HepG2 (cell line): ENCODE data around the gene BPHL. TPM values are rescaled to one million over a fixed set of nuclear protein-coding genes. Genes with fewer than 3 reads are reported as not detected.
"Not testable (repeated sequence)": the region's sequence is repeated elsewhere in the genome, so short reads cannot be mapped to it uniquely, and the experiment has no call there.

Experiments
- ATAC-seq: fragments of 200-7000 bp; cut with Tn5 transposase; 3 replicates; pipeline ENCODE4 v1.9.1; 2020; ENCODE audit warnings: mild to moderate bottlenecking, moderate library complexity
- BruUV-seq: library from RNA; stranded (reverse); fragments of 400-500 nt; replicated peaks from 2 replicates; lab custom pipeline; 2021; lab: Mats Ljungman, UMichigan
- CTCF ChIA-PET: fragments of 300-600 bp; formaldehyde crosslinking; extraction: SDS; loops from one replicate; lab custom pipeline; 2021; ENCODE audit warnings: low total read pairs, inconsistent platforms, low intra/inter-chr PET ratio; lab: Yijun Ruan, JAX
- POLR2A ChIA-PET: fragments of 350-600 bp; sonication (Branson Sonifier 250); formaldehyde crosslinking; loops from one replicate; lab custom pipeline; 2020; ENCODE audit warnings: antibody characterized with exemption, inconsistent platforms; lab: Yijun Ruan, JAX
- DNase-seq: peaks from one replicate; pipeline ENCODE4 v3.0.0-alpha.2; 2015; ENCODE audit warnings: low spot score
- FAIRE-seq: peaks from 3 replicates; lab custom pipeline; 2011; peaks lifted over from hg19 to GRCh38; lab: Jason Lieb, UNC
- H2AFZ ChIP-seq: one replicate; pipeline ENCODE4 v1.6.1; 2011; ENCODE audit warnings: low read length, inconsistent platforms
- H3K27ac ChIP-seq: fragments of 300-600 bp; 3 replicates; pipeline ENCODE4 v1.8.0; 2011; ENCODE audit warnings: mixed run types, mild to moderate bottlenecking, mixed read lengths, low read length, inconsistent platforms; ENCODE audit not compliant: insufficient read depth; ENCODE audit errors: extremely low read length
- H3K27me3 ChIP-seq, 2 experiments: fragments of 200-600 bp in 1 of 2; 2 replicates in 1 of 2; 3 replicates in 1 of 2; pipeline versions ENCODE4 v1.6.0 to v1.8.0; 2011; ENCODE audit warnings: low read length in 2 of 2, mild to moderate bottlenecking in 2 of 2, moderate library complexity in 2 of 2, inconsistent platforms in 1 of 2; ENCODE audit not compliant: insufficient read depth in 2 of 2, control insufficient read depth in 1 of 2
- H3K36me3 ChIP-seq, 2 experiments: fragments of 200-600 bp in 1 of 2; replicated peaks in 1 of 2; 2 replicates in 1 of 2; 3 replicates in 1 of 2; pipeline versions ENCODE4 v1.5.1 to v1.8.0; 2011; ENCODE audit warnings: low read length in 2 of 2, inconsistent platforms in 1 of 2; ENCODE audit not compliant: insufficient read depth in 2 of 2, control insufficient read depth in 1 of 2
- H3K4me1 ChIP-seq: 2 replicates; pipeline ENCODE4 v1.5.1; 2012; ENCODE audit warnings: low read length, inconsistent platforms; ENCODE audit not compliant: insufficient read depth
- H3K4me2 ChIP-seq: 2 replicates; pipeline ENCODE4 v1.6.0; 2011; ENCODE audit warnings: low read depth, low read length, inconsistent platforms
- H3K4me3 ChIP-seq, 3 experiments: fragments of 200-600 bp in 1 of 3; sonication (generic), shearing (Covaris generic) in 1 of 3; replicated peaks in 1 of 3; 2 replicates each; pipeline ENCODE4 v1.5.1; 2011 to 2016; ENCODE audit warnings: low read length in 3 of 3, inconsistent platforms in 2 of 3, low read depth in 2 of 3, mild to moderate bottlenecking in 2 of 3, control low read depth in 1 of 3, mixed read lengths in 1 of 3; ENCODE audit not compliant: insufficient read depth in 1 of 3
- H3K79me2 ChIP-seq: one replicate; pipeline ENCODE4 v1.6.1; 2011; ENCODE audit warnings: low read length, inconsistent platforms; ENCODE audit not compliant: insufficient read depth
- H3K9ac ChIP-seq: 2 replicates; pipeline ENCODE4 v1.6.0; 2011; ENCODE audit warnings: mild to moderate bottlenecking, low read depth, low read length, inconsistent platforms; ENCODE audit not compliant: insufficient read depth
- H3K9me3 ChIP-seq: 2 replicates; pipeline ENCODE4 v1.5.1; 2012; ENCODE audit warnings: mild to moderate bottlenecking, low read length
- H4K20me1 ChIP-seq: 2 replicates; pipeline ENCODE4 v1.6.0; 2011; ENCODE audit warnings: inconsistent platforms, mild to moderate bottlenecking, low read length, moderate library complexity; ENCODE audit not compliant: insufficient read depth
- NFYB ChIP-seq: sonication (generic); formaldehyde crosslinking; IDR thresholded peaks from 2 replicates; pipeline ENCODE4 v1.4.0; 2020; ENCODE audit warnings: missing genetic modification reagents
- WGBS: methylation state at CpG from one replicate; pipeline ENCODE4 v1.1.6; 2017; ENCODE audit warnings: low lambda C conversion rate; 5-methylcytosine and 5-hydroxymethylcytosine counted together
- in situ Hi-C: cut with HindIII; loops from 2 replicates; pipeline ENCODE4 v1.10.0; 2017; ENCODE audit warnings: low pct_unique_long_range_greater_than_20kb; ENCODE audit not compliant: extremely low pct_ligation_motif_present
- intact Hi-C: fragments of 100-400 bp; cut with micrococcal nuclease; formaldehyde crosslinking; loops from one replicate; pipeline ENCODE4 v1.10.0; 2022; ENCODE audit not compliant: unreplicated experiment
- polyA plus RNA-seq, 8 experiments: library from polyadenylated mRNA; depleted of rRNA in 3 of 8; stranded (reverse) in 7 of 8; unstranded in 1 of 8; fragments of >200 nt; fragmentation: Illumina TruSeq in 4 of 8; extraction: Trizol in 4 of 8; gene quantifications; 2 replicates each; pipeline versions ENCODE4 v1.2.1 to v1.2.3, GENCODE V29; 2011 to 2016; ENCODE audit warnings: low read depth in 4 of 8, missing spikeins in 1 of 8, mixed read lengths in 1 of 8; ENCODE audit not compliant: insufficient read depth in 1 of 8
- total RNA-seq, 5 experiments: library from RNA; depleted of rRNA; stranded (reverse); fragments of >200 nt; fragmentation: Illumina TruSeq; extraction: Trizol; gene quantifications; 2 replicates each; pipeline ENCODE4 v1.2.3, GENCODE V29; 2016; ENCODE audit warnings: low read depth in 1 of 5

BPHL gene
- total and polyA plus RNA-seq, 2 of the 13 experiments (the other 11 are each of a cell fraction or from before 2014, with no cell fraction given) = 37.8 to 39.5 TPM

DNA sequence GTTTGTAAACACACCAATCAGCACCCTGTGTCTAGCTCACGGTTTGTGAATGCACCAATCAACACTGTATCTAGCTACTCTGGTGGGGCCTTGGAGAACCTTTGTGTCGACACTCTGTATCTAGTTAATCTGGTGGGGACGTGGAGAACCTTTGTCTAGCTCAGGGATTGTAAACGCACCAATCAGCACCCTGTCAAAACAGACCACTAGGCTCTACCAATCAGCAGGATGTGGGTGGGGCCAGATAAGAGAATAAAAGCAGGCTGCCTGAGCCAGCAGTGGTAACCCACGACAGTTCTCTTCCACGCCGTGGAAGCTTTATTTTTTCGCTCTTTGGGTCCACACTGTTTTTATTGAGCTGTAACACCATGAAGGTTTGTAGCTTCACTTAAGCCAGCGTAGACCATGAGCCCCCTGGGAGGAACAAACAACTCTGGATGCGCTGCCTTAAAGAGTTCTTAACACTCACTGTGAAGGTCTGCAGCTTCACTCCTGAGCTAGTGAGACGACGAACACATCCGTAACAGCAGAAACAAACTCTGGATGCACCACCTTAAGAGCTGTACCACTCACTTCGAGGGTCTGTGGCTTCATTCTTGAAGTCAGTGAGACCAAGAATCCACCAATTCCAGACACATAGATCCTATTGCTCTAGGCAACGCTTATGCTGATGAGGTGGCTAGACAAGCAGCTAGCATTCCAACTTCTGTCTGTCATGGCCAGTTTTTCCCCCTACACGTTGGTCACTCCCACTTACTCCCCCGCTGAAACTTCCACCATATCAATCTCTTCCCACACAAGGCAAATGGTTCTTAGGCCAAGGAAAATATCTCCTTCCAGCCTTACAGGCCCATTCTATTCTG is 53.0 kb downstream of the BPHL start:
- H3K4me2 ChIP-seq, FAIRE-seq, H3K9me3 ChIP-seq, H3K27me3 ChIP-seq, in situ Hi-C loops, ATAC-seq, H3K36me3 ChIP-seq, BruUV-seq, H4K20me1 ChIP-seq, DNase-seq, H2AFZ ChIP-seq, intact Hi-C loops, CTCF ChIA-PET, H3K79me2 ChIP-seq, H3K27ac ChIP-seq, H3K9ac ChIP-seq, H3K4me3 ChIP-seq: not testable (repeated sequence)
- peaks cover 22% of the 10 kb centered on the region for H3K4me1 ChIP-seq
- 70% methylated on average over 17 of the region's 17 CpGs for WGBS
- POLR2A ChIA-PET = interaction anchor here (1.0 kb wide), 1 partner anchor 9 kb away, joined by 5 read pairs; no protein-coding TSS in a partner anchor
- 0 out of 2 replicates have a peak, but pooled peaks have one; percentile 37 for TF ChIP-seq NFYB (CRISPR knock-in tag)

GRCh38 chr6:3172789-3173188 is 54.3 kb downstream of the BPHL start:
- ATAC-seq, intact Hi-C loops, in situ Hi-C loops, POLR2A ChIA-PET, H3K27ac ChIP-seq, H3K9ac ChIP-seq, H2AFZ ChIP-seq, H3K4me2 ChIP-seq, H3K27me3 ChIP-seq, DNase-seq, CTCF ChIA-PET, H3K9me3 ChIP-seq, H3K36me3 ChIP-seq, H3K4me3 ChIP-seq, BruUV-seq, FAIRE-seq, H4K20me1 ChIP-seq, H3K79me2 ChIP-seq: not testable (repeated sequence)
- 58% methylated on average over 4 of the region's 4 CpGs for WGBS
- peaks cover 21% of the 10 kb centered on the region for H3K4me1 ChIP-seq

- H3K27ac ChIP-seq, ATAC-seq, in situ Hi-C loops, POLR2A ChIA-PET, H2AFZ ChIP-seq, H3K9ac ChIP-seq, CTCF ChIA-PET, H3K36me3 ChIP-seq, FAIRE-seq, BruUV-seq, H3K4me2 ChIP-seq, H3K4me3 ChIP-seq, intact Hi-C loops, H3K9me3 ChIP-seq, H4K20me1 ChIP-seq, DNase-seq, H3K27me3 ChIP-seq, H3K79me2 ChIP-seq: not testable (repeated sequence)
- WGBS = 82% methylated on average over 11 of the region's 11 CpGs
- H3K4me1 ChIP-seq = peaks cover 21% of the 10 kb centered on the region
These were observed 55.2 kb downstream of the BPHL start for GRCh38 chr6:3173636-3174089.
